NK-92 (cell line): ENCODE data around the gene PREX1.

Experiments used
- DNase-seq: peaks from one replicate; lab custom pipeline; 2025; ENCODE audit not compliant: unreplicated experiment; lab: John Stamatoyannopoulos, UW

The PREX1 gene

GRCh38 chr20:48738399-48739304 is 89.1 kb downstream of the PREX1 start:
- DNase-seq: no peak

GRCh38 chr20:48738094-48738398 is 89.8 kb downstream of the PREX1 start:
- no peak for DNase-seq

- DNase-seq: no peak
Measured at GRCh38 chr20:48737434-48738093, 90.2 kb downstream of the PREX1 start.

- DNase-seq: no peak
Measured at GRCh38 chr20:48736636-48737035, 91.2 kb downstream of the PREX1 start.

GRCh38 chr20:48736231-48736630 is 91.6 kb downstream of the PREX1 start:
- DNase-seq: no peak

- no peak for DNase-seq
Measured at GRCh38 chr20:48735112-48735511, 92.7 kb downstream of the PREX1 start.

GRCh38 chr20:48734104-48734749 is 93.6 kb downstream of the PREX1 start:
- DNase-seq: no peak

- DNase-seq: no peak
Measured at GRCh38 chr20:48733296-48733790, 94.5 kb downstream of the PREX1 start.

- no peak for DNase-seq
Measured at GRCh38 chr20:48732081-48732829, 95.5 kb downstream of the PREX1 start.

- DNase-seq: no peak
Measured at GRCh38 chr20:48731536-48731935, 96.3 kb downstream of the PREX1 start.

- DNase-seq: no peak
Measured at GRCh38 chr20:48730977-48731376, 96.8 kb downstream of the PREX1 start.

GRCh38 chr20:48729538-48729937 is 98.3 kb downstream of the PREX1 start:
- no peak for DNase-seq

GRCh38 chr20:48728042-48728825 is 99.6 kb downstream of the PREX1 start:
- DNase-seq: no peak

GRCh38 chr20:48727226-48727625 is 100.6 kb downstream of the PREX1 start:
- no peak for DNase-seq

GRCh38 chr20:48725555-48725991 is 102.2 kb downstream of the PREX1 start:
- DNase-seq: no peak

GRCh38 chr20:48724891-48725554 is 102.8 kb downstream of the PREX1 start:
- no peak for DNase-seq

GRCh38 chr20:48724382-48724781 is 103.4 kb downstream of the PREX1 start:
- no peak for DNase-seq

- no peak for DNase-seq
Measured at GRCh38 chr20:48723308-48724264, 104.2 kb downstream of the PREX1 start.
